ENCODE data around the gene CNPY1. TPM values are rescaled to one million over a fixed set of nuclear protein-coding genes. Genes with fewer than 3 reads are reported as not detected.
"Not testable (repeated sequence)": the region's sequence is repeated elsewhere in the genome, so short reads cannot be mapped to it uniquely, and the experiment has no call there.

Gene CNPY1
- total RNA-seq, 1 donor from 2014 or later: not detected

DNA sequence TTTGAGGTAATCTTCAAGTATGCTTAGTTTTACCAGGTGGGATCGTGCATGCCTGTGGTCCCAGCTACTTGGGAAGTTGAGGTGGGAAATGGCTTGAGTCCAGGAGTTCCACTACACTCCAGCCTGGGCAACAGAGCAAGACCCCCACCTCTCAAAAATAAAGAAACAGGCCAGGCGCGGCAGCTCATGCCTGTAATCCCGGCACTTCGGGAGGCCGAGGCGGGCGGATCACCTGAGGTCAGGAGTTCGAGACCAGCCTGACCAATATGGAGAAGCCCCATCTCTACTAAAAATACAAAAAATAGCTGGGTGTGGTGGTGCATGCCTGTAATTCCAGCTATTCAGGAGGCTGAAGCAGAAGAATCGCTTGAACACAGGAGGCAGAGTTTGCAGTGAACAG lies 16.6 kb upstream of the CNPY1 start:
- DNase-seq (ENCODE audit: low spot score); ATAC-seq; intact Hi-C loops (cut with DNase I): not testable (repeated sequence)

DNA sequence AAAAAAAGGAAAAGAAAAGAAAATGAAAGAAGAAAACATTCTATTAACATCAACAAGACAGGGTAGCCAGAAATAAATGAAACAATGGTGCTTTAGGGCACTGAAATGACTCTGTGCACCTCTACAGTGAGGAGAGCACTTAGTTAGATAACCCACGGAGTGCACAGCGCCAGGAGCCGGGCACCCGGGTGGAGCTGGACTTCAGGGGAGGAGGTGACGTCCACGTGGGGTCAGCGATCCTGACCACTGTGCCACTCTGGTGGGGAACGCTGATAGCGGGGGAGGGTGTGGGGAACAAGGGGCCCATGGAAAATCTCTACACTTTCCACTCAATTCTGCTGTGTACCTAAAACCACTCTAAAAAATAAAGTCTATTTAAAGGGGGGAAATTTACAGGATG lies 15.7 kb upstream of the CNPY1 start:
- no peak for ATAC-seq
- DNase-seq (ENCODE audit: low spot score): no peak
- intact Hi-C loops (cut with DNase I): no loop called here

DNA sequence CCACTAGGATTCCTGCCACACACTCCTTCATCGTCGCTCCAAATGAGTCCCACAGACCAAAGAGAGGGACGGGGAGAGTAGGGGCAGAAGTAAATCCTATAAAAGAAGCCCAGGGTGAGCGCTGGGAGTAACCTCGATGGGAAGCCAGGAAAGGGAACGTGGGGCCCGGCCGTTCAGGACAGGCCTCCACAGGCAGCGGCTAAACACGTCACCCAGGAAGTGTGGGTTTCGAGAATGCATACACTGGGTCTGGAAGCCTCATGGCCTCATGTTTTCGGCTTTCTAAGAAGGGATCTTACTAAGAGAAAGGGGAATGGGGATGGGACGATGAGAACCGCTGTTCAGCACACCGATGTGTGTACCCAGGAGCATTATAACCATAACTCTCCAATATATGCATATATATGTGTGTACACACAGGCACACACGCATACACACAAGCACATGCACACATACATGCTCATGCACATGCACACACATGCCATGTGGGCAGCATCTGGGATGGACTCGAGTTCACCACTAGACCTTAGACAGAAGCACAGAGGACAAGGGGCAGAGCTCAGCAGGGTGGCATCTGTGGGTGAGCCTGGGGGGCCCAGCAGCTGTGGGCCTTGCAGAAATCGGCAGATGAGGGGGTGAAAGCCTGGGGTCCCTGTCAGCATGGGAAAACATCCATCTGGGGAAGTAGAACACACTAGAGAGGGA lies 14.8 kb upstream of the CNPY1 start:
- no peak for DNase-seq (ENCODE audit: low spot score)
- intact Hi-C loops (cut with DNase I): no loop called here
- ATAC-seq: no peak

DNA sequence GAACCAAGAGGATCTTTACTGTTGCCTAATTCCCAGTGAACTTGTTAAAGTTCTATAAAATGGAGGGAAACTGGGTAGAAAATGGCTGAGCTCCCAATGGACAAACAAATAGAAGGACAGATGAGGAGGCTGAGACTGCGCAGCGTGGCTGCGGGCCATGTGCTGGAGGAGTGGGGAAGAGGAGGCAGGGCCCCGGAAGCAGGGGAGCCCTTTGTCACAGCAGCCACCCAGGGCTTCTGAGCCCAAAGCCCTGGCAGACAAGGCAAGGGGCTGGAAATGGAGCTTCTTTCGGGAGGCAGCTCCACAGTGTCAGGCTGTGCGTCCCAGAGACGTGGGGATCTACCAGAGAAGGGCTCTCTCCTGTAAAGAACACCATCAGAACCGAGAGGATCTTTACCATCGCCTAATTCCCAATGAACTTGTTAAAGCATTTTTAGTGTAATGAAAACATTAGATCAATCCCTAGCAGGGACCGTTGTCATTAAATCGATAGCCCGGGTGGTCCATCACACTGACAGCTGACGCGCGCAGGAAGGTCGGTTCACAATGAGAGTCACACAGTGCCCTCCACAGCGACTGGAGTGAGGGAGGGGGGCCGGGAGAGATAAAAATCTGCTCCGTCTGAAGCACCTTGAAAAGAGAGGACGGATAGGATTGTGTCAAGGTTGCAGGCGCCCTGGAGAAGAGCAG lies 14.0 kb upstream of the CNPY1 start:
- intact Hi-C loops (cut with DNase I): no loop called here
- no peak for ATAC-seq
- DNase-seq (ENCODE audit: low spot score): no peak

DNA sequence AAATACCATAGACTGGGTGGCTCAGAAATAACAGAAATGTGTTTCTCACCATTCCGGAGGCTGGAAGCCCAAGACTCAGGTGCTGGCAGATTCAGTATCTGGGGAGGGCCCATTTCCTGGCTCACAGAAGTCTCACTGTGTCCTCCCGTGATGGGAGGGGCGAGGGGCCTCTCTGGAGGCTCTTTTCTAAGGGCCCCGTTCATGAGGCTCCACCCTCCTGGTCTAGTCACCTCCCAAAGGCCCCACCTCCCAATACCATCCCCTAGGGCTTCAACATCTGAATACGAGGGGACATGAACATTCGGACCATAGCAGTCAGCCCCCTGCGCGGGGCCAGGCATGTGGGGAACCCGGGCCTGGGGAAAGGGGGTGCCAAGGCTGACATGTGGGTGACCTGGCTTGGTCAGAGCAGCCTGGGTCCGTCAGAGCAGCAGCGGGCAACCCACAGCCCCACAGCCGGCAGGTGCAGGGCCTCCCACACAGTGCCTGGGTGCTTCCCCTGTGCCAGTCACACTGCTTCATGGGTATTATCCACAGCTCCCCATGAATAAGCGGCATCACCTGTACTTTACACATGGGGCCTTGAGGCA lies 13.3 kb upstream of the CNPY1 start:
- intact Hi-C loops (cut with DNase I): no loop called here
- DNase-seq (ENCODE audit: low spot score) (no peak), ATAC-seq (no peak)

DNA sequence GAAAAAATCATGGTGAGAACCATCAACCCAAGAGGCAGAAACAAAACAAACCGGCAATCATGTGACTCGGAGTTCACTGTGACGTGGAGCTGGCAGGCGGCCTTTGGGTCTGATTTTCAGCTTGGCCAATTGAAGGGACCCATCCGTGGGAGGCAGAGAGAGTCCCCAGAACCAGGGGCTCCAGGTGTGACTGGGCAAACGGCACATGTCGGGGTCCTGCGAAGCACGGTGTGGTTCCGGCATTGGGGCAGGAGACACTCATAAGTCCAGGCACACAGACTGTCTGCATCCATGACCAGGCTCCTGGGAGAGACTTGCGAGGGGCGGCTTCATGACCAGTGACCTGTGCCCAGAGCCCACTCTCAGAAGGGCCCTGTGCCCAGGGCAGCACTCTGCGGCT lies 12.6 kb upstream of the CNPY1 start:
- intact Hi-C loops (cut with DNase I): no loop called here
- DNase-seq (ENCODE audit: low spot score) (no peak), ATAC-seq (no peak)

DNA sequence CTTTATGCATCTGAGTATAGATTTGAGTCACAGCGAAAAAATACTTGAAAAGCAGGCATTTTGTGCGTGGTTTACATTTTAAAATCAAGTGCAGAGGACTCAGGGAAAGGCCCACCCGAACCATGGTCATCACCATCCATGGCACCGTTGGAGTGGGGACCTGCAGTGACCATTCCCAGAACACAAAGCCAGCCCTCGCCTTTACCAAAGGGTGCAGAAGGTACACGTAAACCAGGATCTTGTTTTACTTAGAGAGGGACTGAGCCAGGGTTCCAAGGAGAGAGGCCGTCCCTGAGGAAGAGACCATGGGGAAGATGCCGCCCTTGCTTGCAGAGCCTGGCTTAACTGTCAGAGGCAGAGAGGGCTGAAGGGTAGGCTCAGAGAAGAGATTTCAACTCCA lies 12.0 kb upstream of the CNPY1 start:
- intact Hi-C loops (cut with DNase I): no loop called here
- no peak for DNase-seq (ENCODE audit: low spot score)
- ATAC-seq: no peak

DNA sequence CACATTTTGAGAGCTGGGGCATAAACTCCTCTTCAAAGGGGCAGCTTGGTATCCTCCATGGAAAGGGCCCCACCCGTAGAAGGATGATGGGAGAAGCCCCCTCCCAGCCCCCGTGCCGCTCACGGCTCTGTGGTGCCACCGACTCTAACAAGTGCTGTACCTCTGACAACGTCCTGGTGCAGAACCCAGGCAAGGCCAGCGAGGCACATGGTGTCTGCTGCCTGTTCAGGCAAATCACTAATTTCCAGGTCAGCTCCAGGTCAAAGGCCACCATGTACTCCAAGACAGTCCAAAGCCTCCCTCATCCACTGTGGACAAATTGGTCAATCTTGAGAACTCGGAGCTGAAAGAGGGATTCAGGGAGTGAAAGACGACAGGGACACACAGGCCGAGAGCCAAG lies 11.4 kb upstream of the CNPY1 start:
- DNase-seq (ENCODE audit: low spot score) (no peak), ATAC-seq (no peak)
- intact Hi-C loops (cut with DNase I): no loop called here

DNA sequence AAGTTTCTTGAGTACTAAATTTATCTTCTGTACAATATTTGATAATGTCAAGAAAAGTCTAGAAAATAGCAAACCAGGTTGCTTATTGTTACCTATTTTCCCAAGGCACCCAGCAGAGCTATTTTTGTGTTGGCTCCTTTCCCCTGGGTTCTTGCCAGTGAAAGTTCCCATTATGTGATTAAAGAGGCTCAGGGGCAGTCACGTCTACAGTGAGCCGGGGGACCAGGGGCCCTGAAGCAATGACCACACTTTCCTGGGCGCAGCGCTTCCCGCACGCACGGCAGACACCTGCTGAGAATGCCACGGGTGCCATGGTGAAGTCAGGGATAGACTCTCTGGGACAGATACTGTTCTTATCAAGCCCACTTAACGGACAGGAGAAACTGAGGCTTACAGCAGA lies 10.4 kb upstream of the CNPY1 start:
- intact Hi-C loops (cut with DNase I): no loop called here
- DNase-seq (ENCODE audit: low spot score) (no peak), ATAC-seq (no peak)

DNA sequence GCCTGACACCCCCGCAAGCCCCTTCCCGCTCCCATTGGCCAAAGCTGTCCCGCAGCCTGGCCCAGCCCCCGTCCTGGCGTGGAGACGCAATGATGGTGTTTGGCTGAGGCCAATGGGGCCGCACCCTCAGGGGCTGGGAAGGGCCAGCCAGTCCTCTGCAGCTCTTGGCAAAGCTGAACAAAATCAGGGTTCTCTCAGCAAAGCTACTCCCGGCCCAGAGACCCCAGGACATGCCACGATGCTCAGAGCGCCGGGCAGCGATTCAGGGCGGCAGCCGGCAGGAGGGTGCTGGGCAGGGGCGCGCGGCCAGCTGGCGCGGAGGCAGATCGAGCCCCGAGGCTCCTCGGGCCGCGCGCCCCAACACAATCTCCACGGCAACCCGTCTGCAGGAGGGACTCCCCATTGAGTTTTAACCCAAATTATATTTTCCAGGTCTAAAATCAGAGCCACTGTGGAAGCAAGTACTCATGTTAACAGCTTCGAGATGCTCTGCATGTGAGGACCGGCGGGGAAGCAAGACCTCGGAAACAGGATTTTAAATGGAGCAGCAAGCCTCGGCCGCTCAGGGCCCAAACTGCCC lies 8.8 kb upstream of the CNPY1 start:
- ATAC-seq (no peak), DNase-seq (ENCODE audit: low spot score) (no peak)
- intact Hi-C loops (cut with DNase I): no loop called here

DNA sequence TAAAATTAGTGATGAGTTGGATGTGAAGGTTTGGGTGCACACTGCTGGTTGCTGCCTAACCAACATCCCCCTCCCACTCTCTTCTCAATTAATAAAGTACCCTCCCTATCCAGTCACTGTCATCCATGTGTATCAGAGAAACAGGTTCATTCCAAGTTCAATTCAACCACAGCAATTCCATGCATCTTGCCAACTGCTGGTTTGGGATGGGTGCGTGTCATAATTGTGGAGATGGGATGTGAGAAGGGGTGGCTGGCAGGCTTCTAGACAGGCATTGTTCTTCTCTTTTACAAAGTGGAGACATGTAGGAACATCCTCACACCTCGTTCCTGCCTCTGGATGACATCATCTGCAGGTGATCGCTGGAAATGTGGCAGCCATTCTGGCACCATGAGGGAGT lies 7.5 kb upstream of the CNPY1 start:
- DNase-seq (ENCODE audit: low spot score) (no peak), ATAC-seq (no peak)
- intact Hi-C loops (cut with DNase I): no loop called here

DNA sequence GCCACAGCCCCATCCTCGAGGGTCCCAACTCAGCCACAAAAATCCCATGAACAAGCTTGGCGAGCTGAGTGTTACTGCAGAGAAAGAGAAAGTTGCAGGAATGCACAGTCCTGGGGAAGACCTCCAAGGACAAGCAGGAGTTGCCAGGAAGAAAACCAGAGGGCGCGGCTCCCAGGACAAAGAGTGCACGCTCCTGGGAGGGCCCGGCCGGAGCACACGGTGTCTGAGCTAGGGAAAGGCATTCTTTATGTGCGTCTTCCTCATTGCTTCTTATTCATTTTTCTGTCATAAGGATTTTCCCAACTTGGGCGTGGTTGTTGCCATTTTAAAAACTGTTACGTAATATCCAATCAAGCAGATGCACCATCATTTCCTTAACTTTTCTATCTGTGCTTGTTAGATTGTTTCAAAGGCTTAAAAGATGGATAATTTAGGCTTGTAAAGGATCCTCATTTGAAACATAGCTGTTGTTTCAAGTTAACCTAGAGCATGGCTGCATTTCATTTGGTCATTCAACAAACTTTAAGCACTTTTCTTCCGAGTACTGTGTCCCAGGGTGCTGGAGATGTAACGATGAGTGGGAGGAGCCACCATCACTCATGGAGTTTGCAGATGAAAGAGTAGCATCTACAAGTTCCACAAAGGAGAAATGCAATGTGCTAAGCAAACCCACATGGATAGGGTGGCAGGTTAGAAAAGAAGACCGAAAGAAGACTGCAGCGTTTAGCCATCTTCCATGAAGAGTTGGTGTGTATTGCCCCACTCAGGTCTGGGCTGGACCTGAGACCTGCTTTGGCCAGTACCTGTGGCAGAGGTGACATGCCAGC lies 5.6 kb upstream of the CNPY1 start:
- intact Hi-C loops (cut with DNase I): no loop called here
- DNase-seq (ENCODE audit: low spot score): no peak
- ATAC-seq: no peak

DNA sequence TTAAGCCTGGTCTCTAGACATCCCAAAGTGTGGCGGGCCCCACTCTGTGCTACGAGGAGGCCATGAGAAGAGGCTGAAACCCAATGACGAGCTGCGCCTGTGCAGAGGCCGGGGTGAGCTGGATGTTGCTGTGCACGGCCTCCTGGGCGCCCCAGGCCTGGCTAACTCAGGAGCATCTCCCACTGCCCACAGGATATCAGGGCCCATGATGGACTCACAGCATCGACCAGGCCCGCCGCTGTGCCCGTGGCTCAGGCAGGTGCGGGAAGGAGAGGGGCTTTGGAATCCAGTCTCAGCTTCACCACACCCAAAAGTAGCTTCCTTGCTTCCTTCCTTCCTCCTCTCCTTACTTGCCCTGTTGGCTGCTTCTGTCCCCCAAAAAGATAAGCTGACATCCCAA lies 4.6 kb upstream of the CNPY1 start:
- intact Hi-C loops (cut with DNase I): no loop called here
- DNase-seq (ENCODE audit: low spot score) (no peak), ATAC-seq (no peak)

DNA sequence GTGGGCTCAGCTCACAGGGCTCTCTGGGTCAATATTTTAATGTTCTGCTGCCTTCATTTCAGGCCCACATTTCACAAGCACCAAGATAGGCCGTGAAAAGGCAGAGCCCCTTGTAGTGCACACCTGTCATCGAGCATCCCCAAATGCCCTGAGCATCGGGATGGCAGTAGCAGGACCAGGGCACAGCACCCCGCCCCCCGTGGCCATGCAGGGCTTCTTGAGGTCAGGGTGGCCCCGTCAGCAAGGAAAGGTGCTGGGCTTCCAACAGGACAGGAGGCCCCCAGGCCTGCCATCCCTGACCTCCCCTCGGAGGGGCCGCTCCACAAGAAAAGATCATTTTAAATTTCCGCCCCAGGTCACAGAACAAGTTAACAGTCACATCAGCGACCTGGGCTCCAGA lies 2.9 kb upstream of the CNPY1 start:
- DNase-seq (ENCODE audit: low spot score) (no peak), ATAC-seq (no peak)
- intact Hi-C loops (cut with DNase I): no loop called here

DNA sequence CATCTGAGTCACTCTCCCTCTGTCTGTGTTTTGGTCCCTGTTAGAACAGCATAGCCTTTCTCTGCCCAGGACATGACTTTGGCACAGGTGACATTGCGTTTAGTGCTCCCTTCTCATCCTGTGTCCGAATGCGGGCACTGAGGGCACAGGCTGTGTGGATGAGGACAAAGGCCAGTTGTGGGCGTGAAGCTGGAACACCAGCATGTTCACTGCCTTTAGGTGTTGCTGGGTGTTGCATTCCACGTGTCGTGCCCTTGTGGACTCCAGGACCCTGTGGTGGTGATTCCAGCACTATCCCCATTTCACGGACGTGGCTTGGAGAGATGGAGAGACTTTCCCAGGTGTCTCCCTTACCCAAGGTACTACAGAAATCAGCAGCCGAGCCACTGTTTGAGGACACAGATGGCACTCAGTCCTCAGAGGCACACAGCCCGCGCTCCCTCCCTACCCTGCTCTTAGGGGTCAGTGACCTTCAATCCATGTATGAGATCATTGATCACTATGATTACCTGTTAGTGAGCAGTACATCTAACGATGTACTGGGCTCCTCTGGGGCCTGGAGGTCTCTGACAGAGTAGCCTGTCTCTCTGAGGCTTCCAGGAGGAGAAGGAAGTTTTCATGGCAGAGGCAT lies 917 bp upstream of the CNPY1 start:
- DNase-seq (ENCODE audit: low spot score): no peak
- no peak for ATAC-seq
- intact Hi-C loops (cut with DNase I): no loop called here

DNA sequence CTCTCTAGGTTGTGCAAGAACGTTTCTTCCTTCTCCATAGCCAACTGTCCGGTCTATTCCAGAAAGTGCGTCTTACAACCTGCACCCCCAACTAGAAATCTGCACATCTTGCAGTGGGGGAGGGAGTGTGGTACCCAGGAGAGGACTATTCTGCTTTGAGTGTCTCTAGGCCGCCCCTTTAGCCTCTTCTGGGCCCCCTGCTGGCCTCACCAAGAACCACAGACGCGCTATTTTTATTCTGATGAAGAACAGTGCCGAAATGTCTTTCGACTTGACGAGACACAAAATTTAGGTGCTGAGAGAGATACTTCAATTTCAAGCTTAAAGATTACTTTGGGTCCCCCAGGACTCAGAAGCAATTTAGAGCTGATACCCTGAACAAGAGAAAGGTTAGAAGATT lies 1.0 kb downstream of the CNPY1 start:
- intact Hi-C loops (cut with DNase I): no loop called here
- DNase-seq (ENCODE audit: low spot score) (no peak), ATAC-seq (no peak)

DNA sequence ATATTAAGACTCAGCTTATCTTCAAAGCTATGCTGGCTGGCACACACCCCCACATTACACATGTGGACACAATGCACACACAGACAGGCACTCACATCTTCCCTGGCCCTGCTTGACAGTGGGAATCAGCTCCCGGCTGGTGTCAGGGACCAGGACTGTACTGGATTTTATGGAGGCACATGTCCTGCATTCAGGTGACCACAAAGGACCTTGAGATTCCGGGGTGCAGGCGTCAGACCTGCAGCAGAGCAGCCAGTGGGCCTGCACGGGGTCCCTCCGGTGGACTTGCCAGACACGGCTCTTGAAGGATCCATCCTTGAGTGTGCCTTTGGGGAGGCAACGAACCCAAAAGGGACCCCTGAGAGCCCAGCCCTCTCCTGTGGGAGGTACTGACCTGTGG lies 1.9 kb downstream of the CNPY1 start:
- DNase-seq (ENCODE audit: low spot score) (no peak), ATAC-seq (no peak)
- intact Hi-C loops (cut with DNase I): no loop called here

DNA sequence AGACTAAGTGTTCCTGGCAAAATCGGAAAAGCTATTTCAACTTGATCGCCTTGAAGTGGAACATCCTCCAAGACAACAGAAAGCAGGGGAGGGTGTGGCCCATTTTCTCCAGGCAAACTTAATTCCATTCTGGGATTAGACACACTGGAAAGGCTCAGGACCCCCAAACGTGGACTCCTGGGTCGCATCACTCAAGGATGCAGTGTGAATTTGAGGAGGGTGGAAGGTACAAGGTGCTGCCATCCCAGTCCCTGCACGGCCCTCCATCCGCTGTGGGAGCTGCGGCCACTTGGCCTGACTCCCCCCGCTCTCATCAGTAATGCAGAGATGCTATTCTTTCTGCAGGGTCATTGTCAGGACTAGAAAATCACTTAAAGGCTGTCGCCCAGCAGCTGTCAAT lies 2.4 kb downstream of the CNPY1 start:
- intact Hi-C loops (cut with DNase I): no loop called here
- DNase-seq (ENCODE audit: low spot score): no peak
- ATAC-seq: no peak
